Endothelial cell (in vitro differentiated cells): ENCODE measurements around the gene XPC. TPM values are rescaled to one million over a fixed set of nuclear protein-coding genes. Genes with fewer than 3 reads are reported as not detected.

ENCODE experiments used
- DNase-seq: peaks from one replicate; pipeline ENCODE4 v3.0.0; 2021; ENCODE audit warnings: low spot score
- H3K27ac Mint-ChIP-seq: one replicate; pipeline ENCODE4 v1.8.0; 2021; ENCODE audit warnings: mixed read lengths, inconsistent platforms; ENCODE audit not compliant: unreplicated experiment
- H3K27me3 Mint-ChIP-seq: one replicate; pipeline ENCODE4 v1.8.0; 2021; ENCODE audit warnings: mild to moderate bottlenecking, moderate library complexity, mixed read lengths, inconsistent platforms; ENCODE audit not compliant: unreplicated experiment
- H3K36me3 Mint-ChIP-seq: one replicate; pipeline ENCODE4 v1.8.0; 2021; ENCODE audit warnings: mild to moderate bottlenecking, low read depth, mixed read lengths, inconsistent platforms; ENCODE audit not compliant: unreplicated experiment
- H3K4me1 Mint-ChIP-seq: one replicate; pipeline ENCODE4 v1.8.0; 2021; ENCODE audit warnings: mild to moderate bottlenecking, mixed read lengths, inconsistent platforms; ENCODE audit not compliant: unreplicated experiment
- H3K4me3 Mint-ChIP-seq: one replicate; pipeline ENCODE4 v1.8.0; 2021; ENCODE audit warnings: mild to moderate bottlenecking, mixed read lengths, inconsistent platforms; ENCODE audit not compliant: unreplicated experiment
- H3K9me3 Mint-ChIP-seq: one replicate; pipeline ENCODE4 v1.8.0; 2021; ENCODE audit warnings: mixed read lengths, inconsistent platforms; ENCODE audit not compliant: unreplicated experiment
- CTCF ChIP-seq: fragments of 200-600 bp; sonication (generic); IDR thresholded peaks from one replicate; pipeline ENCODE4 v1.5.0; 2021; ENCODE audit warnings: antibody characterized with exemption; ENCODE audit not compliant: unreplicated experiment
- total RNA-seq: library from RNA; stranded (reverse); fragmentation: NEBNext Ultra II Directional; extraction: Animal tissue kit (Norgen Biotek cat#: 25700); gene quantifications from one replicate; pipeline ENCODE4 v1.2.1, GENCODE V29; 2021; ENCODE audit not compliant: unreplicated experiment

XPC gene
- total RNA-seq, 1 donor from 2014 or later: 35.6 TPM

GRCh38 chr3:14132689-14133088, 45.7 kb downstream of the XPC start:
- H3K27me3 Mint-ChIP-seq: no peaks in the 10 kb centered on the region
- no peak for DNase-seq
- H3K4me3 Mint-ChIP-seq: no peak overlapping the region
- peaks cover 3% of the 10 kb centered on the region for H3K4me1 Mint-ChIP-seq
- peak overlapping the region; percentile 9 for H3K27ac Mint-ChIP-seq
- peaks cover 55% of the 10 kb centered on the region for H3K36me3 Mint-ChIP-seq
- TF ChIP-seq CTCF: no peak
- H3K9me3 Mint-ChIP-seq: no peaks in the 10 kb centered on the region

GRCh38 chr3:14132120-14132519, 46.3 kb downstream of the XPC start:
- no peak for DNase-seq
- no peaks in the 10 kb centered on the region for H3K9me3 Mint-ChIP-seq
- H3K36me3 Mint-ChIP-seq: peaks cover 53% of the 10 kb centered on the region
- no peak for TF ChIP-seq CTCF
- no peak overlapping the region for H3K4me3 Mint-ChIP-seq
- peaks cover 3% of the 10 kb centered on the region for H3K4me1 Mint-ChIP-seq
- H3K27ac Mint-ChIP-seq: no peak overlapping the region
- peaks cover 3% of the 10 kb centered on the region for H3K27me3 Mint-ChIP-seq

- Mint-ChIP-seq H3K4me3 (no peak overlapping the region), H3K9me3 (no peaks in the 10 kb centered on the region), H3K27ac (no peak overlapping the region), H3K4me1 (peaks cover 7% of the 10 kb centered on the region), H3K27me3 (peaks cover 3% of the 10 kb centered on the region), H3K36me3 (peaks cover 51% of the 10 kb centered on the region)
- no peak for DNase-seq
- no peak for TF ChIP-seq CTCF
Measured at GRCh38 chr3:14131134-14131533, 47.3 kb downstream of the XPC start.

GRCh38 chr3:14130707-14131106, 47.7 kb downstream of the XPC start:
- no peak for DNase-seq
- Mint-ChIP-seq H3K27ac (no peak overlapping the region), H3K27me3 (peaks cover 3% of the 10 kb centered on the region), H3K9me3 (no peaks in the 10 kb centered on the region), H3K4me3 (no peak overlapping the region), H3K36me3 (peaks cover 46% of the 10 kb centered on the region), H3K4me1 (peaks cover 11% of the 10 kb centered on the region)
- TF ChIP-seq CTCF: no peak

DNA sequence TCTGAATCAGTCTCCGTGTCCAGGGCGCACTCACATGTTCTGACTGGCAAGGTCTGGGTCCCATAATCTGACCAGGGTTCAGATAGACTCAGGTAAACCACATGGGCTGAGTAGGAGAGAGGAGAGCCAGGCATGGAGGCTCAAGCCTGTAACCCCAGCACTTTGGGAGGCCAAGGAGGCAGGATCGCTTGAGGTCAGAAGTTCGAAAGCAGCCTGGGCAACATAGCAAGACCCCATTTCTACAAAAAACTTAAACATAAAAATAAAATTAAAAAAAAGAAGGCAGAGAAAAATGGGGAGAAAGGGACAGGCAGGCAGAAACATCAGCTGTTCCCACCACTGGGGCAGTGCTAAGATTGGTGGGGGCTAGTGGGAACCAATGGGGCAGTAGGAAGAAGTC, 48.2 kb downstream of the XPC start:
- Mint-ChIP-seq H3K4me1 (peaks cover 14% of the 10 kb centered on the region), H3K27ac (no peak overlapping the region), H3K4me3 (no peak overlapping the region), H3K27me3 (peaks cover 6% of the 10 kb centered on the region), H3K36me3 (peaks cover 45% of the 10 kb centered on the region), H3K9me3 (no peaks in the 10 kb centered on the region)
- no peak for DNase-seq
- no peak for TF ChIP-seq CTCF
